GM12874 (cell line): Measurements from ENCODE around the gene LBHD2.
A peak's percentile ranks its signal among the peaks of the same experiment; 100 is the strongest.

ENCODE experiments used
- TF ChIP-seq, protein P1 (sequence below): IDR thresholded peaks from 2 replicates; pipeline ENCODE4 v1.5.1; 2011; ENCODE audit warnings: low read depth, mild to moderate bottlenecking, control low read depth, low read length, moderate library complexity; ENCODE audit not compliant: insufficient read depth

LBHD2 gene

DNA sequence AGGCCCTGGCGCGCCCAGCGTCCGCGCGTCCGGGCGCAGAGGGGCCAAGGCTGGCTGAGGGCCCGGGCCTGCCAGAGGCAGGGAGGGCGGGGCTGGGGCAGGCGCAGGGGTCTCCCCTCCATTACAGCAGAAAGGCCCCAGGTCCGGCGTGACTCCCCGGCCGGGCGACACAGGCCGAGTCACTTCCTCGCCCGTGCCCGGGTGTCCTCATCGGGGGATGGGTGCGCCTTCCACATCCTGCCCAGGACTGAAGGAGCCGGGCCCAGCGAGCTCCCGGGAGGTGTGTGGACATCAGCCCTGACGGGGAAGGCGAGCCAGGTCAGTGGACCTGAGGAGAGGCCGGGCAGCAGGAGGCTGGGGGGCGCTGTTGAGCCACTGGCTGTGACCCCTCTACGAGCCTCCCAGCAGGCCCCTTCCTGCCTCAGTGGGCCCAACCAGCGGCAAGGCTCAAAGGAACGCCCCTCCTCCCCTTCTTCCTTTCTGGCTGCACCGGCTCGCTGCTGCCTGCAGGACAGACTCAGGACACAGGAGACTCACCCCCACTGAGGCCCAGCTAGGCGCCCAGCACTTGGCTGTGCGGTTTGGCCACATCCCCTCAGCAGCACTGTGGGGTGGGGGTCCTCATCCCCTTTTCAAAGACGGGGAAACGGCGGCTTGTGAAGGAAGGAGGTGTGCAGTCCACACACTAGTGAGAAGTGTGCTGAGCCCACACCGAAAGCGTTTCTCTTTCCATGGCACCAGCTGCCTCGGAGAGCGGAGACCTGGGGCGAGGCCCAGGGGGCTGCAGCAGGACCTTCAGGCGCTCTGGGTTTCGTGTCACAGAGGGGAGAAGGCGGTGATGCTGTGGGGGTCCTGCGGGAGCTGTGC is 39.9 kb downstream of the LBHD2 start:
- TF ChIP-seq, protein P1, sequence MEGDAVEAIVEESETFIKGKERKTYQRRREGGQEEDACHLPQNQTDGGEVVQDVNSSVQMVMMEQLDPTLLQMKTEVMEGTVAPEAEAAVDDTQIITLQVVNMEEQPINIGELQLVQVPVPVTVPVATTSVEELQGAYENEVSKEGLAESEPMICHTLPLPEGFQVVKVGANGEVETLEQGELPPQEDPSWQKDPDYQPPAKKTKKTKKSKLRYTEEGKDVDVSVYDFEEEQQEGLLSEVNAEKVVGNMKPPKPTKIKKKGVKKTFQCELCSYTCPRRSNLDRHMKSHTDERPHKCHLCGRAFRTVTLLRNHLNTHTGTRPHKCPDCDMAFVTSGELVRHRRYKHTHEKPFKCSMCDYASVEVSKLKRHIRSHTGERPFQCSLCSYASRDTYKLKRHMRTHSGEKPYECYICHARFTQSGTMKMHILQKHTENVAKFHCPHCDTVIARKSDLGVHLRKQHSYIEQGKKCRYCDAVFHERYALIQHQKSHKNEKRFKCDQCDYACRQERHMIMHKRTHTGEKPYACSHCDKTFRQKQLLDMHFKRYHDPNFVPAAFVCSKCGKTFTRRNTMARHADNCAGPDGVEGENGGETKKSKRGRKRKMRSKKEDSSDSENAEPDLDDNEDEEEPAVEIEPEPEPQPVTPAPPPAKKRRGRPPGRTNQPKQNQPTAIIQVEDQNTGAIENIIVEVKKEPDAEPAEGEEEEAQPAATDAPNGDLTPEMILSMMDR, result peak; percentile 68

DNA sequence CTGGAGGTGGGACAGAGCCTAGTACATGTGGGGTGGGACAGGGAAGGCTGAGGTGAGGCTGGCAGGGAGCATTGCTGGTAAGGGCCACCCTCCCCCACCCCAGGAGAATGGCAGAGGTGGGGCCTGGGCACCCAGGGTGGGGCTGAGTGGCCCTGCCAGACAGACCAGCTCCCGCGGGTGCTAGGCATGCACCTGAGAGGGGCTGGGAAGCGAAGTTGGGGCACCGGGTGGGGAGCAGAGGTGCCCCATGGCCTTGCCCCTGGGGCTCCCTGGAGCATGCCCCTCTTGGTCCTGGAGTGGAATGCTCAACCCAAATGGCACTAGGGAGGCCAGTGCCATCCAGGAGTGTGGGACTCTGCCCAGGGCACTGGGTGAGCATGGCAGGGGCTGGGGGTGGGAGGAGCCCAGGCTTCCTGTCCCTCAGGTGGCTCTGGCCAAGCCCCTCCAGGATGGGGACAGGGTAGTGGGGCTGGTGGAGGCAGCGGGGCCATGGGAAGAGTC is 40.5 kb downstream of the LBHD2 start:
- TF ChIP-seq, protein P1, result no peak

DNA sequence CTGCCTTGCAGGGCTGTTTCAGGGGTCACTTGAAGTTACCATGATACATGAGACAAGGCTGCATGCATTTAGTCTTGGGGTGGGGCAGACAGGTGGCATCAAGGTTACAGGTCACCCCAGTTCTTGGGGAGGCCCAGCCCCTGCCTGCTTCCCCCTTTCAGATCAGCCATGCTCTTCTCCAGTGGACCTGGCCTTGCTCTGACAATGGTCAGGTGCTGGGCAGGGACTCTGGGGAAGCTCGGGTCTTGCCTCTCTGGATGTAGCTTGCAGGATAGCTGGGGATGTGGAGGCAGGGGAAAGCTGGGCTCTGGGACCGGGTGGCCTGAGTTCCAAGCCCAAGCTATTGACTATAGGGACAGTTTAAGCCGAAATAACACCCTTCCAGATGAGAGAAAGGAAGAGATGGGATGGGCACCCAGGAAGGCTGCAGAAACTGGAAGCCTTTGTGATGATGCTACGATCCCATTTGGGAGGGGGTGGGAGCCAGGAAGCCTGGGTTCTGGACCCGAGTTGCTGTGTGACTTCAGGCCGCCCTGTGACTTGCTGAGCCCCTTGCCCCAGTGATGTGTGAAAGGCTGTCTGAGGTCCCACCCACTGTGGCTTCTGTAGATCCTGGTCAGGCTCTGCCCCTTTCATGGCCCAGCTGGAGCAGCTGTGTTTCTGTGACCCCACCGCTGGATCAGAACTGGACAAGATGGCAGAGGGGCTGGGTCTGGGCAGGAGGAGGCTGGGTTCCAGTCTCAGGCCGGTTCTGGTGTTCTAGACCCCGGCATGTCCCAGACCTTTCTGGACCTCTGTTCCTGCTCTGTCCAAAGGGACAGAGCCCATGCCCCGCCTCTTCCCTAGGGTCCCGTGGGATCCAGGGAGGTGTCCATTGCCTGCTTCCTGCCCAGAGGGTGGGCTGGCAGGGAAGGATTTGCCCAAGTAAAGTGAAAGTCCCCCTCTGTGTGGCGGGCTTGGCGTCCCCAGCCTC is 41.4 kb downstream of the LBHD2 start:
- TF ChIP-seq, protein P1, result no peak

GRCh38 chr14:103126088-103126872 is 42.3 kb downstream of the LBHD2 start:
- TF ChIP-seq, protein P1, result no peak

GRCh38 chr14:103126873-103127304 is 42.9 kb downstream of the LBHD2 start:
- TF ChIP-seq, protein P1, result no peak

- TF ChIP-seq, protein P1, result no peak
Observed at GRCh38 chr14:103127356-103127755, 43.3 kb downstream of the LBHD2 start.
